NCI-H748 (cell line): ENCODE data around the gene AUTS2.

ENCODE experiments used
- DNase-seq: peaks from one replicate; lab custom pipeline; 2025; ENCODE audit not compliant: unreplicated experiment; lab: John Stamatoyannopoulos, UW

Gene AUTS2

GRCh38 chr7:69622960-69623359, 24.7 kb downstream of the AUTS2 start:
- DNase-seq = no peak

GRCh38 chr7:69624435-69625230, 26.4 kb downstream of the AUTS2 start:
- peak; percentile 18 for DNase-seq

GRCh38 chr7:69625238-69625637, 27.0 kb downstream of the AUTS2 start:
- DNase-seq = no peak

GRCh38 chr7:69625798-69626197, 27.5 kb downstream of the AUTS2 start:
- DNase-seq = no peak

- DNase-seq = no peak
Observed at GRCh38 chr7:69630292-69630691, 32.0 kb downstream of the AUTS2 start.

- no peak for DNase-seq
Observed at GRCh38 chr7:69631131-69631530, 32.9 kb downstream of the AUTS2 start.

- no peak for DNase-seq
Observed at GRCh38 chr7:69632280-69632679, 34.0 kb downstream of the AUTS2 start.

- no peak for DNase-seq
Observed at GRCh38 chr7:69633122-69633831, 35.0 kb downstream of the AUTS2 start.

GRCh38 chr7:69635555-69636185, 37.4 kb downstream of the AUTS2 start:
- DNase-seq = peak; percentile 31

GRCh38 chr7:69638674-69639073, 40.4 kb downstream of the AUTS2 start:
- no peak for DNase-seq

- no peak for DNase-seq
Observed at GRCh38 chr7:69640216-69640615, 41.9 kb downstream of the AUTS2 start.

- DNase-seq = no peak
Observed at GRCh38 chr7:69640925-69641594, 42.8 kb downstream of the AUTS2 start.

GRCh38 chr7:69643265-69643664, 45.0 kb downstream of the AUTS2 start:
- no peak for DNase-seq

GRCh38 chr7:69643708-69644445, 45.6 kb downstream of the AUTS2 start:
- no peak for DNase-seq

- no peak for DNase-seq
Observed at GRCh38 chr7:69645683-69646082, 47.4 kb downstream of the AUTS2 start.

GRCh38 chr7:69651101-69651590, 52.9 kb downstream of the AUTS2 start:
- DNase-seq = no peak

GRCh38 chr7:69652947-69653701, 54.8 kb downstream of the AUTS2 start:
- DNase-seq = peak; percentile 12

- no peak for DNase-seq
Observed at GRCh38 chr7:69653806-69654205, 55.5 kb downstream of the AUTS2 start.

- peak; percentile 95 for DNase-seq
Observed at GRCh38 chr7:69654381-69654780, 56.1 kb downstream of the AUTS2 start.
